AG09309 (cell line): ENCODE measurements around the gene GNPDA2.

ENCODE experiments used
- DNase-seq: peaks from one replicate; pipeline ENCODE4 v3.0.0-alpha.2; 2010; ENCODE audit warnings: low read depth
- H3K4me3 ChIP-seq: 2 replicates; pipeline ENCODE4 v1.5.1; 2011; ENCODE audit warnings: mild to moderate bottlenecking, low read depth, low read length, moderate library complexity; ENCODE audit not compliant: control insufficient read depth
- CTCF ChIP-seq: IDR thresholded peaks from 2 replicates; pipeline ENCODE4 v1.5.1; 2011; ENCODE audit warnings: mild to moderate bottlenecking, low read depth, low read length, inconsistent platforms; ENCODE audit not compliant: insufficient read depth, control insufficient read depth; ENCODE audit errors: missing control alignments

Gene GNPDA2

GRCh38 chr4:44726038-44726871, at the start of gene GNPDA2:
Gene GNPDA2, minus strand, starts transcription at chr4:44726556. Its CDS starts 4,349 bp downstream, at chr4:44722207.
- TF ChIP-seq CTCF: peak; percentile 24
- peak within 1 kb of the TSS; percentile 75 for H3K4me3 ChIP-seq
- peak; percentile 52 for DNase-seq

GRCh38 chr4:44772340-44772739, 46.0 kb upstream of the GNPDA2 start:
- DNase-seq: no peak
- H3K4me3 ChIP-seq: no peak overlapping the region
- no peak for TF ChIP-seq CTCF

DNA sequence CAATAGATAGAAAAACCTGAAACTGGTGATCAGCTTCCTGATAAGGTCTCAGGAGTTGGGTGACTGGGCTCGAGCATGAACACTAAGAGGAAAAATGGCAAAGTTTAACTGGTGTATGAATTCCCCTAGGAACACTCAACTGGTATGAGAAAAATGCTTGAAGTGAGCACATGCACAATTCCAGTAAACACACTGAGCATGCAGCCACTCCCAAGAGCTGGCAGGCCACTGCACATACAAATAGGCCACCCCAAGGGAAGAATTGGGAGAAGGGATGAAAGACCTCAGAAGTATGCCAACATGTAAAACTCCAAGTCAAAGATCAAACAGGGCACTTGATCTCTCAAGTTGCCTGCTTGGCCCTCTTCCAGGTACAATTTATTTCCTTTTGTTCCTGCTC, 45.4 kb upstream of the GNPDA2 start:
- no peak for DNase-seq
- no peak for TF ChIP-seq CTCF
- no peak overlapping the region for H3K4me3 ChIP-seq

DNA sequence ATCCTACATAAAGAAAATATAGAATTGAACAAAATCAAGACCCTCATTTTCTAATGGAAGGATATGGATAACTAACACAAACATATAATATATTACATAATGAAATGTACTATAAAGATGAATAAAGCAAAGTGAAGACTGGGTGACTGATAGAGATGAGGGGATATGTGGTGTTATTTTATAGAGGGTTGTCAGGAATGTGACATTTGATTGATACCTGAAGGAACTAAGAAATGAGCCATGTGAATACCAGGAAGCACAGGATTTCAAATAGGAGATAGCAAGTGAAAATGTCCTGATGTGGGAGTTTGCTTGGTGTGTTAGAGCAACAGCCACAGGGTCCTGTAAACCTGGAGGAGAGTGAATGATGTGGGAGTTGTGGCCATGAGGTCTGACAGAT, 40.1 kb upstream of the GNPDA2 start:
- DNase-seq: no peak
- H3K4me3 ChIP-seq: no peak overlapping the region
- TF ChIP-seq CTCF: no peak

DNA sequence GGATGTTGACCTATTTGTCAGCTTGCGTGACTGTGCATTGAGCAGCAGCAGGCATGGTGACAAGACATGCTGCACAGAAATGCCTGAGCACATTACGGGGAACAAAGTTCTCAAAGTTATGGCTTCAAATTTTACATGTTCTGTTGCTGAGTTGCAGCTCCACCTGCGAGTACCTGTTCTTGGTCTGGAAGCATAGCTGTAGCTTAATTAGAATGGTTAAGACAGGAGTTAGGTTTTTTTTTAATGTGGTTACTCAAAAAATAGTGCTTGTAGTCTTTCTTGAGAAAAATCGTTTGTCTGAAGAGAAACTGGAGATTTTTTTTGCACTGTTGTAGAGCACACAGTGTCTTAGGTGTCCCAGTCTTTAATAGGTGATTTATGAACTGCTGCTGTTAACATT, 38.8 kb upstream of the GNPDA2 start:
- DNase-seq: no peak
- H3K4me3 ChIP-seq: no peak overlapping the region
- no peak for TF ChIP-seq CTCF

GRCh38 chr4:44761306-44761705, 35.0 kb upstream of the GNPDA2 start:
- DNase-seq: no peak
- H3K4me3 ChIP-seq: no peak overlapping the region
- no peak for TF ChIP-seq CTCF
